Skeletal muscle satellite cell (primary cell): ENCODE measurements around the gene DUSP2.

Source experiments
- H3K27me3 ChIP-seq: 2 replicates; pipeline ENCODE4 v1.7.0; 2013; ENCODE audit warnings: low read length; ENCODE audit not compliant: control insufficient read depth, insufficient read depth
- H3K36me3 ChIP-seq: 2 replicates; pipeline ENCODE4 v1.7.0; 2013; ENCODE audit warnings: mild to moderate bottlenecking, control low read depth, low read length; ENCODE audit not compliant: insufficient read depth
- H3K4me1 ChIP-seq: 2 replicates; pipeline ENCODE4 v1.7.0; 2013; ENCODE audit warnings: low read length; ENCODE audit not compliant: control insufficient read depth, insufficient read depth
- H3K4me2 ChIP-seq: 2 replicates; pipeline ENCODE4 v1.7.0; 2013; ENCODE audit warnings: mild to moderate bottlenecking, low read length
- H3K4me3 ChIP-seq: 2 replicates; pipeline ENCODE4 v1.7.0; 2013; ENCODE audit warnings: low read length
- H3K9ac ChIP-seq: 2 replicates; pipeline ENCODE4 v1.7.0; 2013; ENCODE audit warnings: mild to moderate bottlenecking, low read depth, low read length, moderate library complexity
- H3K9me3 ChIP-seq: replicated peaks from 2 replicates; pipeline ENCODE4 v1.7.0; 2013; ENCODE audit warnings: mild to moderate bottlenecking, control low read depth, low read length

The DUSP2 gene

GRCh38 chr2:96159084-96159830 is 14.0 kb upstream of the DUSP2 start:
- peaks cover 33% of the 10 kb centered on the region for H3K27me3 ChIP-seq
- no peaks in the 10 kb centered on the region for H3K36me3 ChIP-seq
- H3K4me3 ChIP-seq = no peak overlapping the region
- H3K4me2 ChIP-seq = no peak overlapping the region
- H3K4me1 ChIP-seq = peaks cover 6% of the 10 kb centered on the region
- H3K9ac ChIP-seq = no peak overlapping the region
- H3K9me3 ChIP-seq = no peaks in the 10 kb centered on the region

GRCh38 chr2:96158554-96158940 is 13.3 kb upstream of the DUSP2 start:
- Histone ChIP-seq H3K9me3 (no peaks in the 10 kb centered on the region), H3K4me1 (peaks cover under 1% of the 10 kb centered on the region), H3K4me3 (no peak overlapping the region), H3K36me3 (no peaks in the 10 kb centered on the region), H3K27me3 (peaks cover 33% of the 10 kb centered on the region), H3K4me2 (no peak overlapping the region), H3K9ac (no peak overlapping the region)

- H3K9me3 ChIP-seq = no peaks in the 10 kb centered on the region
- no peak overlapping the region for H3K4me2 ChIP-seq
- H3K4me3 ChIP-seq = no peak overlapping the region
- no peaks in the 10 kb centered on the region for H3K4me1 ChIP-seq
- peaks cover 33% of the 10 kb centered on the region for H3K27me3 ChIP-seq
- H3K36me3 ChIP-seq = no peaks in the 10 kb centered on the region
- no peak overlapping the region for H3K9ac ChIP-seq
Measured at GRCh38 chr2:96157649-96158553, 12.7 kb upstream of the DUSP2 start.

- H3K4me3 ChIP-seq = no peak overlapping the region
- H3K9me3 ChIP-seq = no peaks in the 10 kb centered on the region
- no peak overlapping the region for H3K4me2 ChIP-seq
- H3K27me3 ChIP-seq = peaks cover 33% of the 10 kb centered on the region
- no peaks in the 10 kb centered on the region for H3K36me3 ChIP-seq
- H3K4me1 ChIP-seq = no peaks in the 10 kb centered on the region
- H3K9ac ChIP-seq = no peak overlapping the region
Measured at GRCh38 chr2:96156926-96157648, 11.8 kb upstream of the DUSP2 start.

- Histone ChIP-seq H3K4me3 (no peak overlapping the region), H3K9ac (no peak overlapping the region), H3K27me3 (peaks cover 33% of the 10 kb centered on the region), H3K4me1 (no peaks in the 10 kb centered on the region), H3K36me3 (no peaks in the 10 kb centered on the region), H3K4me2 (no peak overlapping the region), H3K9me3 (no peaks in the 10 kb centered on the region)
Measured at GRCh38 chr2:96156011-96156820, 11.0 kb upstream of the DUSP2 start.

GRCh38 chr2:96154506-96155380 is 9.5 kb upstream of the DUSP2 start:
- Histone ChIP-seq H3K4me3 (no peak overlapping the region), H3K36me3 (no peaks in the 10 kb centered on the region), H3K4me2 (no peak overlapping the region), H3K27me3 (peaks cover 33% of the 10 kb centered on the region), H3K9me3 (no peaks in the 10 kb centered on the region), H3K9ac (no peak overlapping the region), H3K4me1 (no peaks in the 10 kb centered on the region)

- Histone ChIP-seq H3K4me1 (no peaks in the 10 kb centered on the region), H3K27me3 (peaks cover 29% of the 10 kb centered on the region), H3K4me2 (no peak overlapping the region), H3K36me3 (no peaks in the 10 kb centered on the region), H3K9me3 (no peaks in the 10 kb centered on the region), H3K9ac (no peak overlapping the region), H3K4me3 (no peak overlapping the region)
Measured at GRCh38 chr2:96153991-96154431, 8.8 kb upstream of the DUSP2 start.

- Histone ChIP-seq H3K4me2 (no peak overlapping the region), H3K4me1 (peaks cover 6% of the 10 kb centered on the region), H3K9me3 (no peaks in the 10 kb centered on the region), H3K4me3 (no peak overlapping the region), H3K9ac (no peak overlapping the region), H3K27me3 (peaks cover 22% of the 10 kb centered on the region), H3K36me3 (no peaks in the 10 kb centered on the region)
Measured at GRCh38 chr2:96153291-96153713, 8.1 kb upstream of the DUSP2 start.

- no peaks in the 10 kb centered on the region for H3K36me3 ChIP-seq
- no peak overlapping the region for H3K4me3 ChIP-seq
- no peak overlapping the region for H3K9ac ChIP-seq
- no peaks in the 10 kb centered on the region for H3K9me3 ChIP-seq
- peaks cover 11% of the 10 kb centered on the region for H3K4me1 ChIP-seq
- H3K4me2 ChIP-seq = no peak overlapping the region
- peaks cover 14% of the 10 kb centered on the region for H3K27me3 ChIP-seq
Measured at GRCh38 chr2:96152304-96153161, 7.3 kb upstream of the DUSP2 start.
